GM19193 (cell line): ENCODE measurements around the gene TNNT3.

ENCODE experiments used
- POLR2A ChIP-seq: IDR thresholded peaks from 4 replicates; pipeline ENCODE4 v1.6.1; 2011; ENCODE audit not compliant: insufficient read depth, insufficient read length; ENCODE audit errors: extremely low read depth

The TNNT3 gene

DNA sequence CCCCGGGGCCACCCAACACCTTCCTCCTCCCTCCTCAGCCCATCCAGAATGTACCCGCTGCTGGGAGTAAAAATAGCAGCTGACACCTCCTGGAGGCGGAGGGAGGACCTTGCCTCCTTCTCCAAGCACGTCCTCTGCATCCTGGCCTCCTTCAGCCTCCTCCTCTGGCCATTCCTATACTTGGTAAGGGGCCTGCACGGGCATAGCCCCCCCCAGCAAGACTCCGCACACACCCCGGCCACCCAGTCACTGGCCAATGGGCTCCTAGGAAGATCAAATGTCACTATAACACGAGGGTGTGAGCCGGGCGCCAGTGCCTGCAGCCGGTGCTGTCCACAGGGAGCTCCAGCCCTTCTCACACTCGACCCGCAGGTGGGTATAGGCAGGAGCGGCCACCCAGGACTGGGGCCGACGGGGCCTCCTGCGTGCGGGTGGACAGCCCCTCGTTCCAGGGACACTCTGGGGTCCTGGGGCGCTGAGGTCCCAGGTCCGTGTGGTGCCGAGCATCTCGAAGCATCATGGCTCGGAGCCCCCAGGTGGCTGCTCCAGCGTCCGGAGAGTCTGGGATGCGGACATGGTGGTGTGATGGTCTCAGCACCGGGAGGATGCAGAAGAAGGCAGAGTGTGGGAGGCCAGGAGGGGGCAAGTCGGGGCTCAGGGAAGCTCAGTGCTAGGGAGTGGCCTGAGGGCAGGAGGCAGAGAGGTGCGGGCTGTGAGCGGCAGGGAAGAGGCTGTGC, at the start of gene TNNT3:
TSS of gene TNNT3 (plus strand) at position 313 of the 737 bp plus-strand sequence. CDS start 3,172 bp downstream, outside the sequence.
- TF ChIP-seq POLR2A, result no peak

DNA sequence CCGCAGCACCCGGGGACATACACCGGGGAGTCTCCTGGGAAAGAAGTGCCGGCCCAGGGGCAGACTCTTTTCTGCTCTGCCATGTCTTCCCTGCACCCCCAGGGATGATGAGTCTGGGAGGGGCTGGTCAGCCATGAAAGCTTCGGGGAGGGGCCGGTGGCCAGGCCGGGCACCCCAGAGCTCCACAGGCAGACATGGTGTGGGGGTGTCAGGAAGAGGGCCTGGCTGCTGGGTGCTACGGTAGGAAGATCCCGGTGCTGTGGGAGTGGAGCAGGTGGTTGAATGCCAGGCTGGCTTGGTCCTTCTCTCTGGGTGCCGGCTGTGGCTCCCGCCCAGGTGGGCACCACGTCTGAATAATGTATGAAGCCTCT, 49.2 kb upstream of the TNNT3 start:
- TF ChIP-seq POLR2A, result no peak

DNA sequence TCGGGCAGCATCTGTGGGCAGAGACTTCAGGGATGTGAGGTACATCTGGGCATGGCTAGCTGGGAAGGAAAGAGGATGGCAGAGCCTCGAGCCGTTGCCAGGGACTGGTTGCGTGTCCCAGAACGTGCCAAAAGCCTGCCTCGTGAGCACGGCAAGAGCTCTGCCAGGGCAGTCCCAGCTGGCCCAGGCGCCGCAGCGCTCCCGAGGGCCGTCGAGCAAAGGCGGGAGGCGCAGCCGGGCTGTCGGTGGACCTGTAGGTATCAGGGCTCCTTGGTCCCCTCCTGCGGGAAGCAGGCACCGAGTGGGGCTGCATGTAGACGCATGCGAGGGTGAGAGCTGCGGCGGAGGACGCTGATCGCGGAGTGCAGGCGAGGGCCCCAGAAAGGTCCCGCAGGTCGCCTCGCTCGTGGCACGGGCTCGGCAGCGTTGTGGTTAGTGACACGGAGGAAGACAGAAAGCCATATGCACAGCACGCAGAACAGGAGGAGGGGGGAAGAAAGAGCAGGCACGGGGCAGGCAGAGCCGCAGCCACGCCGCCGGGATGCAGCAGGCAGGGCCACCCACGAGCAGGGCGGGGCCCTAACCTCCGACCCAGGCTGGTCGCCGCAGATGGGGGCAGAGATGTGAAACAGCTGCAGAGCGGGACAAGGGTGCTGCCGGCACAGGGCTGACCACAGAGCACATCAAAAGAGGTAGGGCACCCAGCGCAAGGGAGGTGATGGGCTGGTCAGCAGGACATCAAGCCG, 48.6 kb upstream of the TNNT3 start:
- no peak for TF ChIP-seq POLR2A

DNA sequence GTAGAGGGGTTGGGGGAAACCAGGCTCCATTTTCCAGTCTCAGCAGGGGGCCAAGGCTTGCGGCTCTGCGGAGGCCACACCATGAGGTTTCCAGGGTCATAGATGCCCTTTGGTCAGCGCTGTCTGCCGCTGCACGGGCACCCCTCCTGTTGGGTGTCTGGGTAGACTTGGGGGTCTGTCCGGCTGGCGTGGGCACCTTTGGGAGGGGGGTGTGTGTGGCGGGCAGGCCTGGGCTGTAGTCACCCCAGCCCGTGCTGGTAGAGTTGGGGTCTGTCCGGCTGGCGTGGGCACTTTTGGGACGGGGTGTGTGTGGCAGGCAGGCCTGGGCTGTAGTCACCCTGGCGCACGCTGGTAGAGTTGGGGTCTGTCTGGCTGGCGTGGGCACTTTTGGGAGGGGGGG, 48.0 kb upstream of the TNNT3 start:
- TF ChIP-seq POLR2A, result no peak

DNA sequence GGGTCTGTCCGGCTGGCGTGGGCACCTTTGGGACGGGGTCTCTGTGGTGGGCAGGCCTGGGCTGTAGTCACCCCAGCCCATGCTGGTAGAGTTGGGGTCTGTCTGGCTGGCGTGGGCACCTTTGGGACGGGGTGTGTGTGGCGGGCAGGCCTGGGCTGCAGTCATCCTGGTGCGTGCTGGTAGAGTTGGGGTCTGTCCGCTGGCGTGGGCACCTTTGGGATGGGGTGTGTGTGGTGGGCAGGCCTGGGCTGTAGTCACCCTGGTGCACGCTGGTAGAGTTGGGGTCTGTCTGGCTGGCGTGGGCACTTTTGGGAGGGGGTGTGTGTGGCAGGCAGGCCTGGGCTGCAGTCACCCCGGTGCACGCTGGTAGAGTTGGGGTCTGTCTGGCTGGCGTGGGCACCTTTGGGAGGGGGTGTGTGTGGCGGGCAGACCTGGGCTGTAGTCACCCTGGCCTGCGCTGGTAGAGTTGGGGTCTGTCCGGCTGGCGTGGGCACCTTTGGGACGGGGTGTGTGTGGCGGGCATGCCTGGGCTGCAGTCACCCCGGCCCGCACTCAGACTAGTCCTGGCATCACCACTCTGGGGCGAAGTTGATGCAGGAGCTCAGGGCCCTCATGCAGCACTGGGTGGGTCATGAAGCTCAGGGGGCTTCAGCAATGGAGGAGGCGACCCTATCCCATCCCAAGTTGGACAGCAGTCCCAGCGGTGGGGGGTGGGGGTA, 47.1 kb upstream of the TNNT3 start:
- no peak for TF ChIP-seq POLR2A

DNA sequence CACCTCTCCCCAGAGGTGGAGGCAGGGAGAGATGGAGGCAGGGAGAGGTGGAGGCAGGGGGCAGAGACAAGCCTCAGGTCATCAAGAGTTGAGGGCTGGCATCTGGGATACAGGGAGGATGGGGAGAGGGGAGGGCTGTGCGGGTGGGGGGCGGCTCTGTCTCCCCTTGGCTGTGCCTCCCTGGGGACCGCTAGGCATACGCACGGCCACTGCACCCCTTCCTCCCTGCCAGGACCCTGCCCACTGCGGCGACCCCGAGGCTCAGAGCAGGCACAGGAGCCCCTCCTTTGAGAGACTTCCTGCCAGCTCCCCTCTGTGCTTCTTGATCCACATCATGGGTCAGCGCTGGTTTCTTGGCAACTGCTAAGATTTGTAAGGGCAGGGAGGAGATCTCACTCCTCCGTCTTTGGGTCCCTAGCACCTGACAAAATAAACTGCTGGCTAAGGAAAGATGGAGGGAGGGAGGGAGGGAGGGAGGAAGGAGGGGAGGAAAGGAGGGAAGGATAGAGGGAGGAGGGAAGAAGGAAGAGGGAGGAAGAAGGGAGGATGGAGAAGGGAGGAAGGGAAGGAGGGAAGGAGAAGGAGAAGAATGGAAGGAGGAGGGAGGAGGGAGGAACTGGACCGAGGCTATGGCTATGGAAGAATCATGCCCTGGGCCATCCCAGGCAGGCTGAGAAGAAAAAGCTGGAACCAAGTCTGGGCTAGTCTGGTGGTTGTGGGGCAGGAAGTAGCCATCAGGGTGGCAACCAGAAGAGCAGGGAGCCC, 46.3 kb upstream of the TNNT3 start:
- no peak for TF ChIP-seq POLR2A

DNA sequence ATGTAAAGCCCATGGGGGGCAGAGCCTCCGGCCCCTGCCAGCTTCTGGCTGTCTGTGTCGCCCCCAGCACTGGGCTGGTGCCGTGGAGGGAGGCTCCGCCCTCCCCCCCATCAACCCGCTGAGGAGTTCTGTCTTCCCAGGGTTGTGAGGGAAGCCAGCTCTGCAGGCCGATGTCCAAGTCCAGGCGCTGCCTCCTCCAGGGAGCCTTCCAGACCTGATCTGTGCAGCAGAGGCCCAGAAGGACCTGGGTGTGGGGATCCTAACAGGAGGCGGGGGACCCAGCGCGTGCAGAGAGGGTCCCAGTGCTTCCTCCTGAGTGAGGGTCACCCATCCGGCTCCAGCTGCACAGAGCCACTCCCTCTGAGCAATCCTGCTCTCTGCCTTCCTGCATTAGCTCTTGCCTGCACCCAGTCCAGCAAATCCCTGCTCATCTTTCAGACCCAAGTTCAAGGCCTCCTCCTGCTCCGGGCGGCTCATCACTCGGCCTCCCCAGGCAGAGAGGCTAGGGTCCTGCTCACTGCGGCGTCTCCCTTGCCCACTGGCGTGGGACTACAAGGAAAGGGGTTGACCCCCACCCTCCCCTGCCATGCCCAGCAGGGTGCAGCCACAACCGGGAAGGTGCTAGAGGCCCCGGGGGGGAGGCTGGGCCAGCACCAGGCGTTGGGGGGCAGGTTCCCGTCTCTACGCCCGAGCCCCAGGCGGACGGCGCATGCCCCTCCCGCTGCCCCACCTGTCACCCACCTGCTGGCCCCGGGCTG, 44.2 kb upstream of the TNNT3 start:
- no peak for TF ChIP-seq POLR2A

DNA sequence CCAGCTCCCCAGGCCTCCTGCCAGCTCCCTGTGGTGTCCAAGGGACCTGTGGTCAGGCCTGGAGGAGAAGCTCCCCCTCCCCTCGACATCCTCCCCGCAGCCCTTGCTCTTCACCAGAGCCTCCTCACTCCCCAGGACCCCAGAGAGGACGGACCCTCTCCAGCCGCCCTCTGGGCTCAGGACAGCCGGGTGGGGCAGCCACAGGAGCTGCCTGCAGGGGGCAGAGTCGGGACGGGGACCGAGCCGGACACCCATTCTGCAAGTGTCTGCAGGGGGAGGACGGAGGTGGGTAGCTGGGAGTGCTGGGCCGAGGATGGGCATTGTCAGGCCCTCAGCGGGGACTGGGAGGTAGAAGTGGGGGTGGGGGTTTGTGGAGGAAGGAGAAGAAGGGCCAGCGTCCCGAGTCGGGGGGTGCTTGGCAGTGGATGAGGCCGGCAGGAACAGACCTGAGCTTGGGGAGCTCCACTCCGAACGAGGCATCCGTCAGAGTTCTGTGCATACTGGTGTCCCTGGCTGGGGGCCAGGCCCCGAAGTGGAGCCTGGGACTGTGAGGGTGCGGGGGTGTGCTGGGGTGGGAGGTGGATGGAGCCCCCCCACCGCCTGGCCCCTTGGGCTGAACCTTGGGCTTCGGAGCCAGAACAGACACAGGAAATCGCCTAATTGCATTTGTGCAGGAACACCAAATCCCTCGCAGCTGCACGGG, 43.0 kb upstream of the TNNT3 start:
- no peak for TF ChIP-seq POLR2A

DNA sequence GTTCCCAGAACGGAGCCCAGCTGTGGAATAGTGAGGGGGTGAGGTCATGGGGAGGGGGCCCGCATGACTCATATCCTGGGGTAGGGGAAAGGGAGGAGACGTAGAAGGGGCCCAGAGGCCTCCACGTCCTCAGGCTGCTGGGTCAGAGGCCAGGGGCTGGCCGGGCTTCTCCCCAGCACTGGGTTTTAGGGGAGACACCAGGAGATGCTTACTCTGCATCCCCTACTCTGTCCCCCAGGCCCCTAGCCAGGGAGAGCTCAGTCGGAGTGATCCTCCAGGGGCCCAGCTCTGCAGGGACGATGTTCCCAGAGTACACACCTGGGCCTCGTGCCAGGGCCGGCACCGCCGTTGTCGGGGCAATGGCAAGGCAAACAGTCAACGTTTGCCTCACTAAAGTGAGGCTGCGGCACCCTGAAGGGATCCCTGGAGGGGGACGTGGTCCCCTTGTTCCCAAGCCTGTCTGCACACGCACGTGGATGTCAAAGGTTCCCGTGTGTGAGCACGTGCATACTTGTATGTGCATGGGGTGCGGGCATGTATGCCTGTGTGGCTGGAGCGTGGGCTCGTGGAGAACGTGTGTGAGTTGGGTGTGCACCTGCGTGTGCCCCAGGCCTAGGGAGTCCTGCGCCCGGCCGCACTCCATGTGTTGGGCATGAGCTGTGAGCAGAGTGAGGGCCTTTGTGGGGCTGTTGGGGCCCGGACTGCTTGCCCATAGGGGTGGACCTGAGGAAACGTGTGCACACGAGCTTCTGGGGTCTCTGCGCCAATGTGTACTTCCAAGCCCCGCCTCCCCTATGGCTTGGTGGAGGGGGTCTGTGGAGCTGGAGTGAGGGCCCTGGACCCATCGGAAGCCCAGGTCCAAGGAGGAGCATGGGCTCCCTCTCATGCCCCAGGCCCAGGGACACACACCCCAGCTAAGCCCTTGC, 42.0 kb upstream of the TNNT3 start:
- TF ChIP-seq POLR2A, result no peak

DNA sequence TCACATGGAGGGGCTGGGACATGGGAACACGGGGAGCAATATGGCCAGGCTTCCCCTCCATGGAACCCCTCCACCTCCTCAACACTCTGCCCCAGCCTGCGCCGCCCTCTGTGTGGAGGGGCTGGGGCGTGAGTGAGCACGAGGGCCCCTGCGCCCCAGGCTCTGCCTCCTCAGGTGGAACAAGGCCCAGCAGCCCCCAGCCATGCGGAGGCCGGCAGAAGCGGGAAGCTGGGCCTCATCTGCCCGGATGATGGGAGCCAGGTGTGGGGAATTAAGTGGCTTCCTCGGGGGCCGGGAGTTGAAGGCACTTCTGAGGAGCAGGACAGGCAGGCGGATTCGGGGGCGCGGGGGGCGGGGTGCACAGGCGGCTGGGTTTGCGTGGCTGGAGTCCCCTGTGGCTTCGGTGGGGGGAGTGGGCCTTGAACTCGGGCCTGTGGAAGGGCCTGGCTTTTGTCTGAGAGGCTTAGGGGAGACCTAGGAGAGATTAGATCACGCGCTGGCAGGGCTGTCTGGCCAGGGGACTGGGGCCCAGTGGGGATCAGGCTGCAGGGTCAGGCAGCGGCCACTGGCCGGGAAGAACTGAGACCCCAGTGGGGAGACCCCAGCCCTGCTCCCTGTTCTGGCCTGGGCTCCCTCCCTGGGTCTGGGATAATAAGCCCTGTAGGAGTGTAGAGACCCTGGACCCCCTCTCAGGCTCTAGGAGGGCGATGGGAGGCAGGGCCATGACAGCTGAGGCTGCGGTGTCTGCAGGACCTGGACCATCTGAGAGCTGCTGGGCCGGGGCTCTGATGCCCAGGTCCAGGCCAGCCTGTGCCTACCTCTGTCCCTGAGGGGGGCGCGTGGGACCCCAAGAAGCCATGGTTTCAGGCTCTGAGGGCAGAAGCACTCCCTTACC, 41.1 kb upstream of the TNNT3 start:
- TF ChIP-seq POLR2A, result no peak

DNA sequence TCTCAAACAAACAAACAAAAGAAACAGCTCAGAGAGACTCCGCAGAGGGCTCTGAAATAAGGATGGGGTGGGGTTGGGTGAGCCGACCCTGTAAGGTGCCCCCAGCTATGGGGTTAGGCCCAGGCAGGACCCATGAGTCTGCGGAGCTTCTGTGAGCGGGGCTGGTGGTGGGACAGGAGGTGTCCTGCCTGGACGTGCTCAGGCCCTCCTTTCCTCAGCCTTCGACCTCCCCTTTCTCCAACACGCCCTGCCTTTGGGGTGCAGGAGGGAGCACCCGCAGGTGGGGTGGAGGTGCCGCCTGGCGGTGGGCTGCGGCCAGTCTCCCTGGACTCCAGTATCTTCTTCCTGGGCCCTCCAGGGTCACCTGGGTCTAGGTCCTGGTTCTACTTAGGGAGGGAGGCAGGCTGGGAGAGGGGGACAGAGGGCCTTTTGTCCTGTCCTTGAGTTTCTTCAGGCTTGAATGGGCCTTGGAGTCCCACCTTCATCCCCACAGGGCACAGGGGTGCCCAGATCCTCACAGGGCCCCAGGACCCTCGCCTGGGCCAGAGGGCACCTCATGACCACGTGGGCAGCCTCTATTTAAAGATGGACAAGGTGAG, 40.1 kb upstream of the TNNT3 start:
- no peak for TF ChIP-seq POLR2A

DNA sequence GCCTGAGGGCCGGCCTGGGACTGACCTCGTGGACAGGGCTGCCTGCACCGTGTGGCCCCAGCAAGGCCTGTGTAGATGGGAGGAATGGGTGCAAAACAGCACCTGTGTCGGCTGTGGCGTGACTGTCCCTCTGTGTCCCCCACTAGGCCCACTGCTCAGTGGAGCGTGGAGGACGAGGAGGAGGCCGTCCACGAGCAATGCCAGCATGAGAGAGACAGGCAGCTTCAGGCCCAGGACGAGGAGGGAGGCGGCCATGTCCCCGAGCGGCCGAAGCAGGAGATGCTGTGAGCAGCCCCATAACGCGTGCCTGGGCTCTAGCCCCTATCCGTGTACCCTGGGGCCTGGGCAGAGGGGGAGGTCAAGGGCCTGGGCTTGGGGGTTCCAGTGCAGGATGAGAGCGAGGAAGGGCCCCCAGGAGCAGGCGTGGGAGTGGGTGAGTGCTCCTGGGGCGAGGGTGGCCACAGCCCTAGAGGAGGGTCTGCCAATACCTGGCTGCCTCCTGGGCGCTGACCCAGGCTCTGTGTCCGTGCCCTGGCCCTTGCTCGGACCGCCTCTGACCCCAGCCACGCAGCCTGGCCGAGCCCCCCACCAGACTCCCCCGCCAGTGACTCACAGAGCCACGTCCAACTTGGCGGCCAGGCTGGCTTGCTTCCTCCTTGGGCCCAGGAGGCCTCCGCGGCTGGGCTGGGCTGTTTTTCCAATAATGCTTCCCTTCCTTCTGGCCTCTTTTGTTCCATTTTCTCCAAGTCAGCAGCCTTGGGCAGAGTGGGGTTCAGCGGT, 39.4 kb upstream of the TNNT3 start:
- no peak for TF ChIP-seq POLR2A
